Measurements from ENCODE around the gene ACVR1B.

DNA sequence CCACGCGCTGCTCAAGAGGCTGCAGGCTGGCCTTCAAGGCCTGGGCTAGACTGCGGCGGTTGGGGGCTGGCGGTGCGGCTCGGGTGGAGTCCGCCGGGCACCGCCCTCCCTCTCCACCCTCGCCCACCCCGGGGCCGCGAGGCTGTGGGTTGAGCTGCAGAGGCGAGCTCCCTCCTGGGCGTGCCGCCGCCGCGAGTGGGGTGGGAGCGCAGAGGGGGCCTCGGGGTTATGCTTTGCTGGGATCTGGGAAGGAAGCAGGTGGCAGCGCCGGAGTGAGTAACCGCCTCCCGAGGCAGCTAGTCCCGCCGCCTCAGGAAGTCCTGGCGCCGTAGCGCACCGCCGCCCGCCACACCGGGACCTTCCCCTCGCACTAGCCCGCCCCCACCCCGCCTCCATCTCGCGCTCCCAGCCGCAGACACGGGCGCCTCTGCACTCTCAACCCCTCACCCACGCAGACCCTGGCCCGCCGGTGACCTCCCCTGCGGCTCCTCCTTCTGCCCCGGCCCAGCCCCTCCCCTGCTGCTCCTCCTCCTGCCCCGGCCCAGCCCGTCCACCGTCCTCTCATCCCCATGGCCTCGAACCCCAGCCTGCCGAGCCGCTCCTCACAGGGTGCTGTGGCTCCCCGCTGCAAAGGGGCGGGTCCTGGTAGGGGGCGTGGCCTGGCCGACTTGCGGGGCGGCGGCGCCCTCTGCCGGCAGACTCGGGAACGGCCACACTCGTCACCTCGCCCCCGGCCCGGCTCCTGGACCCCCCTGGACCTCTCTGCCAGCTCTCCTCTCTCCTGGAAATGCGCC, 71.9 kb downstream of the ACVR1B start:
- TF ChIP-seq, protein P1, sequence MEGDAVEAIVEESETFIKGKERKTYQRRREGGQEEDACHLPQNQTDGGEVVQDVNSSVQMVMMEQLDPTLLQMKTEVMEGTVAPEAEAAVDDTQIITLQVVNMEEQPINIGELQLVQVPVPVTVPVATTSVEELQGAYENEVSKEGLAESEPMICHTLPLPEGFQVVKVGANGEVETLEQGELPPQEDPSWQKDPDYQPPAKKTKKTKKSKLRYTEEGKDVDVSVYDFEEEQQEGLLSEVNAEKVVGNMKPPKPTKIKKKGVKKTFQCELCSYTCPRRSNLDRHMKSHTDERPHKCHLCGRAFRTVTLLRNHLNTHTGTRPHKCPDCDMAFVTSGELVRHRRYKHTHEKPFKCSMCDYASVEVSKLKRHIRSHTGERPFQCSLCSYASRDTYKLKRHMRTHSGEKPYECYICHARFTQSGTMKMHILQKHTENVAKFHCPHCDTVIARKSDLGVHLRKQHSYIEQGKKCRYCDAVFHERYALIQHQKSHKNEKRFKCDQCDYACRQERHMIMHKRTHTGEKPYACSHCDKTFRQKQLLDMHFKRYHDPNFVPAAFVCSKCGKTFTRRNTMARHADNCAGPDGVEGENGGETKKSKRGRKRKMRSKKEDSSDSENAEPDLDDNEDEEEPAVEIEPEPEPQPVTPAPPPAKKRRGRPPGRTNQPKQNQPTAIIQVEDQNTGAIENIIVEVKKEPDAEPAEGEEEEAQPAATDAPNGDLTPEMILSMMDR (IDR thresholded peaks at IDR 0.05; ENCODE audit: extremely low read depth in 1 of 2, insufficient read depth in 1 of 2, low read depth in 1 of 2, low read length in 2 of 2) = peak; percentile 98 to 99
- TF ChIP-seq, protein P2, sequence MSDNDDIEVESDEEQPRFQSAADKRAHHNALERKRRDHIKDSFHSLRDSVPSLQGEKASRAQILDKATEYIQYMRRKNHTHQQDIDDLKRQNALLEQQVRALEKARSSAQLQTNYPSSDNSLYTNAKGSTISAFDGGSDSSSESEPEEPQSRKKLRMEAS (IDR thresholded peaks at IDR 0.05; ENCODE audit: insufficient read depth, insufficient read length) = no peak
